ENCODE measurements around the gene PNPLA7.

DNA sequence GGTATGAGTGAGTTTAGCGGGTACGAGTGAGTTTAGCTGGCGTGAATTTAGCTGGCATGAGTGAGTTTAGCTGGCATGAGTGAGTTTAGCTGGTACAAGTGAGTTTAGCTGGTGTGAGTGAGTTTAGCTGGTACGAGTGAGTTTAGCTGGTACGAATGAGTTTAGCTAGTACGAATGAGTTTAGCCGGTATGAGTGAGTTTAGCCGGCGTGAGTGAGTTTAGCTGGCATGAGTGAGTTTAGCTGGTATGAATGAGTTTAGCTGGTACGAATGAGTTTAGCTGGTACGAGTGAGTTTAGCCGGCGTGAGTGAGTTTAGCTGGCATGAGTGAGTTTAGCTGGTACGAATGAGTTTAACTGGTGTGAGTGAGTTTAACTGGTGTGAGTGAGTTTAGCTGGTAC, 41.0 kb downstream of the PNPLA7 start:
- TF ChIP-seq, protein P1, sequence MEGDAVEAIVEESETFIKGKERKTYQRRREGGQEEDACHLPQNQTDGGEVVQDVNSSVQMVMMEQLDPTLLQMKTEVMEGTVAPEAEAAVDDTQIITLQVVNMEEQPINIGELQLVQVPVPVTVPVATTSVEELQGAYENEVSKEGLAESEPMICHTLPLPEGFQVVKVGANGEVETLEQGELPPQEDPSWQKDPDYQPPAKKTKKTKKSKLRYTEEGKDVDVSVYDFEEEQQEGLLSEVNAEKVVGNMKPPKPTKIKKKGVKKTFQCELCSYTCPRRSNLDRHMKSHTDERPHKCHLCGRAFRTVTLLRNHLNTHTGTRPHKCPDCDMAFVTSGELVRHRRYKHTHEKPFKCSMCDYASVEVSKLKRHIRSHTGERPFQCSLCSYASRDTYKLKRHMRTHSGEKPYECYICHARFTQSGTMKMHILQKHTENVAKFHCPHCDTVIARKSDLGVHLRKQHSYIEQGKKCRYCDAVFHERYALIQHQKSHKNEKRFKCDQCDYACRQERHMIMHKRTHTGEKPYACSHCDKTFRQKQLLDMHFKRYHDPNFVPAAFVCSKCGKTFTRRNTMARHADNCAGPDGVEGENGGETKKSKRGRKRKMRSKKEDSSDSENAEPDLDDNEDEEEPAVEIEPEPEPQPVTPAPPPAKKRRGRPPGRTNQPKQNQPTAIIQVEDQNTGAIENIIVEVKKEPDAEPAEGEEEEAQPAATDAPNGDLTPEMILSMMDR (IDR thresholded peaks at IDR 0.05): no peak
- no peak for TF ChIP-seq POLR2A (IDR thresholded peaks at IDR 0.05)
